ENCODE measurements around the gene BST1. TPM values are rescaled to one million over a fixed set of nuclear protein-coding genes. Genes with fewer than 3 reads are reported as not detected.

BST1 gene
- total RNA-seq, 1 experiment from 2014 or later = not detected

- Histone ChIP-seq H3K79me2 (ENCODE audit: insufficient read depth, low read length) (no peaks in the 10 kb centered on the region), H3K9ac (ENCODE audit: extremely low read depth, insufficient read length, low read length) (no peak overlapping the region), H2BK5ac (ENCODE audit: insufficient read length, low read length) (no peak overlapping the region), H2AK5ac (ENCODE audit: insufficient read length, low read length) (no peak overlapping the region), H3K14ac (ENCODE audit: insufficient read depth, low read length) (no peak overlapping the region), H2BK120ac (ENCODE audit: low read depth, low read length, poor library complexity, severe bottlenecking) (no peak overlapping the region), H3T11ph (ENCODE audit: low read length) (no peak overlapping the region), H3K27me3 (ENCODE audit: insufficient read depth, low read length) (no peaks in the 10 kb centered on the region), H3K23ac (ENCODE audit: insufficient read length, low read depth, low read length) (no peak overlapping the region), H4K8ac (replicated peaks; ENCODE audit: insufficient read length, low read depth, low read length) (no peak overlapping the region), H3K23me2 (ENCODE audit: insufficient read length, low read depth, low read length, poor library complexity, severe bottlenecking) (no peaks in the 10 kb centered on the region), H4K5ac (ENCODE audit: insufficient read length, low read depth, low read length) (no peak overlapping the region), H3K79me1 (ENCODE audit: insufficient read depth, low read depth, low read length, poor library complexity, severe bottlenecking) (no peaks in the 10 kb centered on the region), H3K9me3 (ENCODE audit: control insufficient read depth, low read depth, low read length) (no peaks in the 10 kb centered on the region), H3K18ac (ENCODE audit: insufficient read length, low read depth, low read length) (no peak overlapping the region), H3K4me2 (ENCODE audit: insufficient read depth, insufficient read length, low read length) (no peak overlapping the region), H2BK20ac (ENCODE audit: low read depth, low read length, poor library complexity, severe bottlenecking) (no peak overlapping the region), H4K91ac (ENCODE audit: insufficient read length, low read depth, low read length) (no peak overlapping the region), H3K27ac (ENCODE audit: insufficient read length, low read depth, low read length) (no peak overlapping the region), H3K56ac (ENCODE audit: insufficient read length, low read depth, low read length) (no peak overlapping the region), H3K4ac (ENCODE audit: low read depth, low read length) (no peak overlapping the region), H2AFZ (ENCODE audit: low read length) (no peak overlapping the region), H2BK12ac (ENCODE audit: insufficient read length, low read depth, low read length) (no peak overlapping the region), H4K20me1 (ENCODE audit: control insufficient read depth, insufficient read depth, insufficient read length) (no peaks in the 10 kb centered on the region), H3K4me1 (ENCODE audit: insufficient read depth, low read length) (no peaks in the 10 kb centered on the region), H2BK15ac (ENCODE audit: low read depth, low read length) (no peak overlapping the region)
- no CpG with 5 or more reads among the region's 8 CpGs for WGBS (ENCODE audit: extremely low coverage, insufficient read length, low lambda C conversion rate)
- Mint-ChIP-seq H3K9me3 (no peaks in the 10 kb centered on the region), H3K36me3 (ENCODE audit: insufficient read depth in 1 of 3, low read depth in 3 of 3) (no peaks in the 10 kb centered on the region; a peak in 1 of 7 replicates), H3K4me1 (peaks cover 3% of the 10 kb centered on the region in 2 experiments; a peak in 2 of 4 replicates), H3K4me3 (no peak overlapping the region), H3K27me3 (ENCODE audit: low read depth) (no peaks in the 10 kb centered on the region), H3K27ac (no peak overlapping the region)
- no peak for TF ChIP-seq CTCF (conservative IDR thresholded peaks at IDR 0.05)
- no peak for DNase-seq
Observed at GRCh38 chr4:15766821-15767220, 64.0 kb downstream of the BST1 start.
